Activated T-helper 9 cell treated with anti-CD3 and anti-CD28 coated beads, Interleukin-2, amount 50 U/mL, for 16 hours (primary cell): Measurements from ENCODE around the gene APBB1IP.
A peak's percentile ranks its signal among the peaks of the same experiment; 100 is the strongest.
"Not testable (repeated sequence)": the region's sequence is repeated elsewhere in the genome, so short reads cannot be mapped to it uniquely, and the experiment has no call there.

Source experiments
- DNase-seq: peaks from one replicate; pipeline ENCODE4 v3.0.0-alpha.2; 2020; ENCODE audit warnings: low read depth

The APBB1IP gene

GRCh38 chr10:26441491-26442214, 3.5 kb downstream of the APBB1IP start:
- no peak for DNase-seq

- no peak for DNase-seq
Measured at GRCh38 chr10:26445411-26446031, 7.4 kb downstream of the APBB1IP start.

- no peak for DNase-seq
Measured at GRCh38 chr10:26446258-26446657, 8.1 kb downstream of the APBB1IP start.

GRCh38 chr10:26448292-26448691, 10.2 kb downstream of the APBB1IP start:
- no peak for DNase-seq

- DNase-seq: peak; percentile 33
Measured at GRCh38 chr10:26448706-26449435, 10.7 kb downstream of the APBB1IP start.

- DNase-seq: no peak
Measured at GRCh38 chr10:26449726-26450125, 11.6 kb downstream of the APBB1IP start.

GRCh38 chr10:26451903-26452302, 13.8 kb downstream of the APBB1IP start:
- DNase-seq: no peak

GRCh38 chr10:26453850-26454249, 15.7 kb downstream of the APBB1IP start:
- DNase-seq: no peak

- DNase-seq: no peak
Measured at GRCh38 chr10:26454891-26455290, 16.8 kb downstream of the APBB1IP start.

GRCh38 chr10:26455567-26456315, 17.6 kb downstream of the APBB1IP start:
- no peak for DNase-seq

GRCh38 chr10:26457088-26457487, 18.9 kb downstream of the APBB1IP start:
- DNase-seq: no peak

GRCh38 chr10:26460736-26461135, 22.6 kb downstream of the APBB1IP start:
- DNase-seq: no peak

- no peak for DNase-seq
Measured at GRCh38 chr10:26463986-26464385, 25.8 kb downstream of the APBB1IP start.

GRCh38 chr10:26464632-26465280, 26.6 kb downstream of the APBB1IP start:
- DNase-seq: no peak

- not testable (repeated sequence) for DNase-seq
Measured at GRCh38 chr10:26466531-26466930, 28.4 kb downstream of the APBB1IP start.

- DNase-seq: no peak
Measured at GRCh38 chr10:26467639-26468038, 29.5 kb downstream of the APBB1IP start.

GRCh38 chr10:26468291-26468690, 30.1 kb downstream of the APBB1IP start:
- no peak for DNase-seq

GRCh38 chr10:26468700-26469099, 30.6 kb downstream of the APBB1IP start:
- DNase-seq: no peak

GRCh38 chr10:26472492-26472778, 34.3 kb downstream of the APBB1IP start:
- no peak for DNase-seq

GRCh38 chr10:26474026-26474425, 35.9 kb downstream of the APBB1IP start:
- DNase-seq: no peak

GRCh38 chr10:26474845-26475244, 36.7 kb downstream of the APBB1IP start:
- not testable (repeated sequence) for DNase-seq

- no peak for DNase-seq
Measured at GRCh38 chr10:26475386-26475785, 37.2 kb downstream of the APBB1IP start.
